ENCODE data around the gene NDRG2.

- TF ChIP-seq CTCF (IDR thresholded peaks at IDR 0.05 in 2 of 3, conservative IDR thresholded peaks at IDR 0.05 in 1 of 3; ENCODE audit: borderline replicate concordance in 1 of 3, insufficient read depth in 1 of 3, low read depth in 2 of 3, low read length in 2 of 3): no peak
- no peak for TF ChIP-seq SIN3A (IDR thresholded peaks at IDR 0.05; ENCODE audit: low read depth)
- TF ChIP-seq, protein P1, sequence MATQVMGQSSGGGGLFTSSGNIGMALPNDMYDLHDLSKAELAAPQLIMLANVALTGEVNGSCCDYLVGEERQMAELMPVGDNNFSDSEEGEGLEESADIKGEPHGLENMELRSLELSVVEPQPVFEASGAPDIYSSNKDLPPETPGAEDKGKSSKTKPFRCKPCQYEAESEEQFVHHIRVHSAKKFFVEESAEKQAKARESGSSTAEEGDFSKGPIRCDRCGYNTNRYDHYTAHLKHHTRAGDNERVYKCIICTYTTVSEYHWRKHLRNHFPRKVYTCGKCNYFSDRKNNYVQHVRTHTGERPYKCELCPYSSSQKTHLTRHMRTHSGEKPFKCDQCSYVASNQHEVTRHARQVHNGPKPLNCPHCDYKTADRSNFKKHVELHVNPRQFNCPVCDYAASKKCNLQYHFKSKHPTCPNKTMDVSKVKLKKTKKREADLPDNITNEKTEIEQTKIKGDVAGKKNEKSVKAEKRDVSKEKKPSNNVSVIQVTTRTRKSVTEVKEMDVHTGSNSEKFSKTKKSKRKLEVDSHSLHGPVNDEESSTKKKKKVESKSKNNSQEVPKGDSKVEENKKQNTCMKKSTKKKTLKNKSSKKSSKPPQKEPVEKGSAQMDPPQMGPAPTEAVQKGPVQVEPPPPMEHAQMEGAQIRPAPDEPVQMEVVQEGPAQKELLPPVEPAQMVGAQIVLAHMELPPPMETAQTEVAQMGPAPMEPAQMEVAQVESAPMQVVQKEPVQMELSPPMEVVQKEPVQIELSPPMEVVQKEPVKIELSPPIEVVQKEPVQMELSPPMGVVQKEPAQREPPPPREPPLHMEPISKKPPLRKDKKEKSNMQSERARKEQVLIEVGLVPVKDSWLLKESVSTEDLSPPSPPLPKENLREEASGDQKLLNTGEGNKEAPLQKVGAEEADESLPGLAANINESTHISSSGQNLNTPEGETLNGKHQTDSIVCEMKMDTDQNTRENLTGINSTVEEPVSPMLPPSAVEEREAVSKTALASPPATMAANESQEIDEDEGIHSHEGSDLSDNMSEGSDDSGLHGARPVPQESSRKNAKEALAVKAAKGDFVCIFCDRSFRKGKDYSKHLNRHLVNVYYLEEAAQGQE (IDR thresholded peaks at IDR 0.05; ENCODE audit: low read depth): no peak
- no peak for TF ChIP-seq ELF1 (IDR thresholded peaks at IDR 0.05; ENCODE audit: borderline replicate concordance, low read depth)
- no peak for TF ChIP-seq SRF (IDR thresholded peaks at IDR 0.05; ENCODE audit: low read depth)
Measured at GRCh38 chr14:21070610-21071224, 45.9 kb upstream of the NDRG2 start.

Data from HCT116 (cell line).